NCI-H748 treated with DMSO at 0.1 percent for 48 hours (cell line): Measurements from ENCODE around the gene KRT78.

Experiments used
- DNase-seq: peaks from one replicate; lab custom pipeline; 2025; lab: John Stamatoyannopoulos, UW

The KRT78 gene

GRCh38 chr12:52812073-52812400 is 36.8 kb downstream of the KRT78 start:
- DNase-seq: no peak

GRCh38 chr12:52811191-52812072 is 37.4 kb downstream of the KRT78 start:
- no peak for DNase-seq

GRCh38 chr12:52810554-52810953 is 38.2 kb downstream of the KRT78 start:
- no peak for DNase-seq

DNA sequence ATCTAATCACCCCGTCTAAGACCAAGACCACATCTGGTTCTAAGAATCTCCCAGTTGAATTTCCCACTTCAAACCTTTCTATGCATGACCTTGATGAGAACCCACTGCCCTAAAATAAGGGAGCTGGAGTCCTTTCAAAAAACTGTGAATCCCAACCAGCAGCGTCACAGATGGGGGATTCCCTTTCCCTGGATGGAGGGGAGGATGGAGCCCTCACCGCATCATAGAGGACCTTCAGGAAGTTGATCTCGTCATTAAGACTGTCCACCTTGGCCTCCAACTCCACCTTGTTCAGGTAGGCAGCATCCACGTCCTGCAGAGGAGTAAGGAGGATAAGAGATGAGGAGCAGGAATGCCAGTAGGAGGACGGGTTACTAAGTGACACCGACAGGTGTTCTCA is 39.6 kb downstream of the KRT78 start:
- DNase-seq: no peak

DNA sequence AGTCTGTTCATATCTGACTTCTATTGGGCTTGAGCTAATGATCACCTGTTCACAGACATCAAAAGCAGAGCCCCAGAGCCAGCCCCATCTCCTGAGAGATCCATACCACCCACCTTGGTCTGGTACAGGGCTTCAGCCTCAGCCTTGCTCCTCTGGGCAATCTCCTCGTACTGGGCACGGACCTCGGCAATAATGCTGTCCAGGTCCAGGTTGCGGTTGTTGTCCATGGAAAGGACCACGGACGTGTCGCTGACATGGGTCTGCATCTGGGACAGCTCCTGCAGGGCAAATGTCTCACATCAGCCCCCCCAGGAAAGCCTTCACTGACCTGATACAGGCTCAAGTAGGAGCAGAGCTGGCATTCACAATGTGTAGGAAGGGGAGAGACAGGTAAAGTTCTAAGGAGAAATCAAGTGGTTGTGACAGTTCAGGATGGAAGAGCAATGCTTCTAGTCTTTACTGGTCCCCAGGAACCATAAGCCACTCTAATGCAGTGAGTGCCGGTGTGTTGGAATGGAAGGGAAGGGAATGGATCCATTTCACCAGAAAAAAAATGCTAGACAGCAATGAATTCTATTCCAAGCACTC is 40.1 kb downstream of the KRT78 start:
- no peak for DNase-seq

- no peak for DNase-seq
These were observed 41.0 kb downstream of the KRT78 start for GRCh38 chr12:52807544-52808470.

DNA sequence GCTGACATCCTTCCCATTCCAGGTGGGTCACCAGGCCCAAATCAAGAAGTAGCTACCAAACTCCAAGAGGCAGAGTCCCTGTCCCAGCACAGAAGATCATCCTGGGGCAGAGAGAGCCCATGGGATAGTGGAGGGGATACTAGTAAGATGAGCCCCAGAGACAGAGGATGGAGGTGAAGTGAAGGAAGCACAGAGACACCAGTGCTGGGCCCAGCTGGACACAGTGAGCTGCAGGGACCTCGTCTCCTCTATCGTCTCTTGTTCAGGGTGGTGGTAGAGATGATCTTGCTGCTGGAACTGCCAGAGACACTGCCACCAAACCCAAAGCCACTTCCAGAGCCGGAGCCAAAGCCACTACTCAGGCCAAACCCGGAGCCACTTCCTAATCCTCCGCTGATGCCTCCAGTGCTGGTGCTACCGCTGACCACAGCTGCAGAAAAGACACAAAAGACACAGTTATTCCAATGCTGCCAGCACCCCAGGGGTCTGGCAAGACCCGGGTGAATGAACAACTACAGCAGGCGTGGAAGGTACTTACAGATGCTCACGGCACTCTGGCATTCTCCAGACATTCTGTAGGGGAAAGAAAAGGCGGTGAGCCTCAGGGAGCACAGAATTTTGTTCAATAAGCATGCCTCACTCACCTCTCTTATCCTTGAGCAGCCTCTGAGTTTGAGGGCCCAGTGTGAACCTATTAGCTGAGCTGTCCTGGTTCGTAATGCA is 41.8 kb downstream of the KRT78 start:
- no peak for DNase-seq

- no peak for DNase-seq
These were observed 42.5 kb downstream of the KRT78 start for GRCh38 chr12:52806169-52806811.

- no peak for DNase-seq
These were observed 43.1 kb downstream of the KRT78 start for GRCh38 chr12:52805739-52806138.

DNA sequence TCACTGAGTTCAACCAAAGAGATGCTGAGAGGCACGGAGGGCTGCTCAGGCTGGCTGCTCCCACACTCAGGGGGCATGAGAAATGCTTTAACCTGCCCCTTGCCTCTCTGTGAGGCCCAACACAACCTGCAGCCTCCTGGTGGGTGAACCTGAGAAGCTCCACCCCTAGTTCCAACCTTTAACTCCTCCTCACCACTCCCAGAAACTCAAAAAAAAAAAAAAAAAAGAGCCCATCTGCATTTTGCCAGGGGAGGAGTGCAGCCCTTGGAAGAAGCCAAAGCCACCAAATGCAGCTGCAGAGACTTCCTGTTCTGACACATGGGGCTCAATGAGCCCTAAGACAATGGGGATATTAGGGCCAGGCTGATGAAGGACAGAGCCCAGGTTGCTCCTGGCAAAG is 43.8 kb downstream of the KRT78 start:
- DNase-seq: no peak

GRCh38 chr12:52802442-52802841 is 46.4 kb downstream of the KRT78 start:
- DNase-seq: no peak

DNA sequence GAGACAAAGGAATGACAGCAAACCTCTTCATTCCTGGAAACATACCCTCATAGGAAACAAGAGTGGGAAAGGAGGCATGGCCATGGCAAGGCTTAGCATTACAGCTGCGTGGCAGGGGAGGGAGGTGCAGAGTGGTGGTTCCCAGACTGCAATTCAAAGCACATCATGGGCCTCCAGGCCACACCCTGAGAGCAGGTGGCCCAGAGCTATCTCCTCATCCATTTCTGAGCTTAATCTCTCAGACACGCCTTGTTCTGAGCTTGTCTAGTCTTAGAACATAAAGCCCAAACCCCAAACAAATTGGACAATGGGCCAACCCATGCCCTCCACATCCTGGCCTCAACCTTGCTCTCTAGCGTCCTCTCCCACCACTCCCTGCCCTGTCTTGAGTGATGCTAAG is 47.0 kb downstream of the KRT78 start:
- no peak for DNase-seq

DNA sequence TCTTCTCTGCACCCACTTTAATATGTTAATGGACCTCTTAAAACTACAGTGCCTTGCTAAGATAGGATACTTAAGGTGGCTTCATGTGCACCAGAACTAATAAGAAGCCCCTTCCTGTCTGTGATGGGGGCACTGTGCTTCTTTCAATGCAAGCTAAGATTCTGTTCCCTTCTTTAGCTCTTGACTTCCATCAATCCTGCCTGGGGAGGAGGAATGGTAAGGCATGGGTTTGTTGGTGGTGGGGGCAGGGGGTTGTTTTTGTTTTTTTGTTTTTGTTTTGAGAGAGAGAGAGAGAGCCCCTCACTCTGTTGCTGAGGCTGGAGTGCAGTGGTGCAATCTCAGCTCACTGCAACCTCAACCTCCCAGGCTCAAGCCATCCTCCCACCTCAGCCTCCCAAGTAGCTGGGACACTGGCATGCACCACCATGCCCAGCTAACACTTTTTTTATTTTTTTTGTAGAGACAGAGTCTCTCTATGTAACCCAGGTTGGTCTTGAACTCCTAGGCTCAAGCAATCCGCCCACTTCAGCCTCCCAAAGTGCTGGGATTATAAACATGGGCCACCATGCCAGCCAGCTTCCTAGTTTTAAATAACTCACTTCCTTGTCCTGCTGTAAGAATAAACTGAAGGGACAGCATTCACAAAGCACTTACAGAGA is 48.4 kb downstream of the KRT78 start:
- no peak for DNase-seq

GRCh38 chr12:52799505-52800211 is 49.1 kb downstream of the KRT78 start:
- DNase-seq: no peak

DNA sequence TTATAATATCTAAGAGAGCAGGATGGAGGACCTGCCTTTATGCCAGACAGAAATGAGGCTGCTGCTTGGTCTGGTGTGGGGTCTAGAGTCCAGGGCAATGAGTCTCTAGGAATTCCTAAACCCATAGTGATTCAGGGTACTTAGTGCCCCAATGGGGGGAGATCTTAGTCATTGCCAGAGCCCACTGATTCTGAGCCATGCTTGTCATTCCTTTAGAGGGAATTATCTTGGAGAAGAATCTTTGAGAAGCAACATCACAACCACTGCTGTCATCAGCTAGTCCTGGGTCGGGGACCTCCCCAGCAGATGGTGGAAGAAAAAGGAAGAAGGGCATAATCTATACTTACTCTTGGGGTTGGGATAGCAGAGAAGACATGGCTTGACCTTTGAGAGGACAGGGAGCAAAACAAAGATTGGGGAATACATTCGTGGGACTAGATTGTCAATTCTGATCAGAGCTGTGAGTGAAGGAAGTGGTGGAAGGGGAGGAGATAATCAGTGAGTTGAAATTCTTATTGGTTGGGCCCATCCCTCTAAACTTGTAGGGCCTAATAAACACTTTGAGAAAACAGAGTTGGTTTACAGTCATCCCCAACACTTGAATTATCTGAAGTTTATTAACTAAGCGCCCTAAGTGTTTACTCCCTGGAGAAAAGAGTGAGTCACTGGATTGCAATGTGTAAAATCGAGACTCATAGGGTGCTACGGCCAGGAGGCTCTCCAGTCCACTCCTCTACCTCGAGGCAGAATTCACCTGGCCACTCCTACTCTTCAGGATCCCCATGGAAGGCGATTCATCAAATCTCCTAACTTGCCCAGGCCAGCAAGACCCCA is 49.9 kb downstream of the KRT78 start:
- DNase-seq: no peak

DNA sequence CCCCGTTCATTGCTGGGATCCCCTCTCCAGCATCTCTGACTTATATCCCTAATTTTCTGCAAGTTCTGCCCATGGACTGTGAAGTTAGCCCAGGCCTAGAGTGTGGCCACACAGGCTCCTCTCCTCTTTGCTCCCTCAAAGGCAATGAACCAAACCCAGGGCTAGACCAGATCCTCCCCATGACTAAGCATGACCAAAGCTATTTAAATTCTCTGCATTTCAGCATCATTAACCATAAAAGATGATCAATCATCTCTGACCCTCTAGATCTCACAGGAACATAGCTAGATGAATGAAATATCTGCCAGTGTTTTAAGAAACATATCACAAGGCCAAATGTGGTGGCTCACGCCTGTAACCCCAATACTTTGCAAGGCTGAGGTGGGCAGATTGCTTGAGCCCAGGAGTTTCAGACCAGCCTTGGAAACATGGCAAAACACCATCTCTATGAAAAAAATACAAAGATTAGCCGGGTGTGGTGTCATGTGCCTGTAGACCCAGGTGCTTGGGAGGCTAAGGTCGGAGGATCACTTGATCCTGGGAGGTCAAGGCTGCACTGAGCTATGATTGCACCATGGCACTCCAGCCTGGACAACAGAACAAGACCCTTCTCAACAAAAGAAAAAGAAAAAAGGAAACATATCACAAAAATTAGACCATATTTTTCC is 50.7 kb downstream of the KRT78 start:
- no peak for DNase-seq

- no peak for DNase-seq
These were observed 51.3 kb downstream of the KRT78 start for GRCh38 chr12:52797529-52797894.

GRCh38 chr12:52796839-52797528 is 51.8 kb downstream of the KRT78 start:
- no peak for DNase-seq
